Ovary (tissue), 9 donors: ENCODE data around the gene CAMTA1. TPM values are rescaled to one million over a fixed set of nuclear protein-coding genes. Genes with fewer than 3 reads are reported as not detected.

Source experiments
- DNase-seq, 5 donors: peaks; one replicate each; pipeline ENCODE4 v3.0.0-alpha.2; 2019 to 2020
- H3K27ac ChIP-seq, 2 donors: fragments of 200-600 bp; one replicate each; pipeline versions ENCODE4 v1.5.1 to v1.8.0; 2019 to 2022
- H3K27me3 ChIP-seq: fragments of 200-600 bp; one replicate; pipeline ENCODE4 v1.8.0; 2022
- H3K36me3 ChIP-seq: fragments of 200-600 bp; sonication (generic); one replicate; pipeline ENCODE4 v1.5.1; 2019
- H3K4me1 ChIP-seq: one replicate; pipeline ENCODE4 v1.8.1; 2013; ENCODE audit warnings: mild to moderate bottlenecking, moderate library complexity; ENCODE audit not compliant: insufficient read depth
- H3K4me3 ChIP-seq: fragments of 200-600 bp; sonication (generic); one replicate; pipeline ENCODE4 v1.5.1; 2017
- H3K9me3 ChIP-seq, 2 donors: fragments of 200-600 bp in 1 of 2; sonication (generic) in 1 of 2; one replicate each; pipeline versions ENCODE4 v1.5.1 to v1.8.1; 2013 to 2019; ENCODE audit warnings: mild to moderate bottlenecking in 1 of 2, moderate library complexity in 1 of 2
- CTCF ChIP-seq, 3 donors: fragments of 450-650 bp in 2 of 3; fragments of 200-600 bp in 1 of 3; IDR thresholded peaks; one replicate each; pipeline versions ENCODE4 v1.5.1 to v1.8.0; 2016 to 2022; ENCODE audit warnings: antibody characterized with exemption in 3 of 3, mild to moderate bottlenecking in 1 of 3
- EP300 ChIP-seq: sonication (generic); formaldehyde crosslinking; IDR thresholded peaks from one replicate; pipeline ENCODE4 v1.6.1; 2017; ENCODE audit warnings: antibody characterized with exemption
- POLR2A ChIP-seq: fragments of 450-650 bp; IDR thresholded peaks from one replicate; pipeline ENCODE4 v1.6.1; 2017; ENCODE audit warnings: antibody characterized with exemption, mild to moderate bottlenecking, moderate library complexity
- WGBS, 3 donors: extraction: QIAGEN DNeasy Blood & Tissue Kit in 1 of 3; methylation state at CpG; one replicate each; pipeline versions ENCODE4 v1.1.5 to v1.1.7; 2013 to 2017; 5-methylcytosine and 5-hydroxymethylcytosine counted together
- intact Hi-C, 4 donors: fragments of 100-400 bp; cut with DNase I; formaldehyde crosslinking; loops; one replicate each; pipeline versions ENCODE4 v1.11.0 to v1.15.1; 2022 to 2023
- polyA plus RNA-seq, 2 donors: library from polyadenylated mRNA; stranded (reverse); fragments of 200-250 nt in 1 of 2; fragments of 350-450 nt in 1 of 2; fragmentation: Illumina TruSeq in 1 of 2; extraction: RNeasy Lipid Tissue Mini Kit (QIAGEN cat#74804) in 1 of 2; gene quantifications; one replicate each; pipeline ENCODE4 v1.2.3, GENCODE V29; 2013 to 2014
- total RNA-seq, 7 donors: library from RNA; depleted of rRNA in 2 of 7; stranded (reverse); fragments of >200 nt in 2 of 7; fragmentation: NEBNext Ultra II Directional in 3 of 7; extraction: Animal tissue kit (Norgen Biotek cat#: 25700) in 3 of 7; gene quantifications; one replicate each; pipeline versions ENCODE4 v1.1.0 to v1.2.4, GENCODE V29; 2016 to 2023
- donor health status: DM: no; HTN: no; CAD: no; lungs with moderate emphysema.
- donor health status: DM: no; HTN: no; CAD: no.
- donor health status: Bipolar disorder and iron deficiency.
- donor health status: DM: yes; HTN: yes; CAD: no.
- donor health status: DM: no; HTN: no; CAD: no.
- donor health status: DM: yes; HTN: yes; CAD: no.

Gene CAMTA1
- total and polyA plus RNA-seq, 9 donors = 51.1 to 150 (median 67.4) TPM

GRCh38 chr1:7382971-7383370, 597.7 kb downstream of the CAMTA1 start:
- intact Hi-C loops = no loop called here
- Histone ChIP-seq H3K4me1 (peaks cover 2% of the 10 kb centered on the region), H3K27me3 (no peaks in the 10 kb centered on the region), H3K9me3 (no peaks in the 10 kb centered on the region), H3K36me3 (no peaks in the 10 kb centered on the region), H3K27ac (no peak overlapping the region), H3K4me3 (no peak overlapping the region)
- DNase-seq = no peak
- WGBS, 3 donors = 78 to 84% (median 84%) methylated on average over 6 of the region's 6 CpGs
- no peak for TF ChIP-seq EP300
- TF ChIP-seq POLR2A = no peak
- TF ChIP-seq CTCF (IDR thresholded peaks at IDR 0.05) = no peak

GRCh38 chr1:7383671-7384520, 598.6 kb downstream of the CAMTA1 start:
- H3K9me3 ChIP-seq = no peaks in the 10 kb centered on the region
- H3K27me3 ChIP-seq = no peaks in the 10 kb centered on the region
- no peaks in the 10 kb centered on the region for H3K36me3 ChIP-seq
- peaks cover 10% of the 10 kb centered on the region for H3K4me1 ChIP-seq
- H3K4me3 ChIP-seq = no peak overlapping the region
- no peak overlapping the region for H3K27ac ChIP-seq
- WGBS, 3 donors = 92 to 95% (median 95%) methylated on average over 13 of the region's 13 CpGs
- no peak for DNase-seq
- TF ChIP-seq EP300 = no peak
- TF ChIP-seq CTCF (IDR thresholded peaks at IDR 0.05) = no peak
- TF ChIP-seq POLR2A = no peak
- intact Hi-C loops = no loop called here

- H3K4me3 ChIP-seq = no peak overlapping the region
- WGBS, 3 donors = 78 to 82% (median 81%) methylated on average over 7 of the region's 7 CpGs
- H3K27ac ChIP-seq = no peak overlapping the region
- no peaks in the 10 kb centered on the region for H3K36me3 ChIP-seq
- no peak for DNase-seq
- no peaks in the 10 kb centered on the region for H3K27me3 ChIP-seq
- TF ChIP-seq POLR2A = no peak
- TF ChIP-seq EP300 = no peak
- TF ChIP-seq CTCF (IDR thresholded peaks at IDR 0.05) = no peak
- H3K4me1 ChIP-seq = peaks cover 14% of the 10 kb centered on the region
- intact Hi-C loops = no loop called here
- H3K9me3 ChIP-seq = no peaks in the 10 kb centered on the region
Observed at GRCh38 chr1:7384679-7385078, 599.4 kb downstream of the CAMTA1 start.

GRCh38 chr1:7385471-7386225, 600.4 kb downstream of the CAMTA1 start:
- Histone ChIP-seq H3K4me3 (no peak overlapping the region), H3K27me3 (no peaks in the 10 kb centered on the region), H3K36me3 (no peaks in the 10 kb centered on the region), H3K27ac (no peak overlapping the region), H3K9me3 (no peaks in the 10 kb centered on the region), H3K4me1 (peaks cover 14% of the 10 kb centered on the region)
- intact Hi-C loops = no loop called here
- TF ChIP-seq EP300 = no peak
- TF ChIP-seq CTCF (IDR thresholded peaks at IDR 0.05) = no peak
- no peak for TF ChIP-seq POLR2A
- 89 to 92% (median 91%) methylated on average over 19 of the region's 19 CpGs for WGBS, 3 donors
- no peak for DNase-seq
